Islet precursor cell (in vitro differentiated cells): ENCODE measurements around the gene CPB1.
"Not testable (repeated sequence)": the region's sequence is repeated elsewhere in the genome, so short reads cannot be mapped to it uniquely, and the experiment has no call there.

Experiments
- DNase-seq: peaks from one replicate; pipeline ENCODE4 v3.0.0-alpha.2; 2018

The CPB1 gene

DNA sequence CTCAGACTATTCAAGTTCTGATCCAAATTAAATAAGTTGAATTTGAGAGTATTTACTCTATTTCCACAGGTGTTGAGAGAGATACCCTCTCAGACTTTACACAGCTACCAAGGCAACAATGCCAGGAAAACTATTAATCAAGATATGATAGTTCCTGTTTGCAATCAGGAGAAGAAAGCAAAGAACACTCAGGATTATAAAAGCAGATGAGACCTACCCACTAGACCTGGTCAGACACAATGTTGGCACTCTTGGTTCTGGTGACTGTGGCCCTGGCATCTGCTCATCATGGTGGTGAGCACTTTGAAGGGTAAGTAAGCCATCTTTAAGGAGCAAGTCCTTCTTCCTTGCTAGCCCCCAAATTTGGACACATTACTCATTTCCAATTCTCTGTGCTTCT is at the start of gene CPB1:
Gene CPB1 (plus strand): TSS at position 227 of the 400 bp plus-strand sequence. CDS start 13 bp downstream, at position 240.
- DNase-seq: no peak

DNA sequence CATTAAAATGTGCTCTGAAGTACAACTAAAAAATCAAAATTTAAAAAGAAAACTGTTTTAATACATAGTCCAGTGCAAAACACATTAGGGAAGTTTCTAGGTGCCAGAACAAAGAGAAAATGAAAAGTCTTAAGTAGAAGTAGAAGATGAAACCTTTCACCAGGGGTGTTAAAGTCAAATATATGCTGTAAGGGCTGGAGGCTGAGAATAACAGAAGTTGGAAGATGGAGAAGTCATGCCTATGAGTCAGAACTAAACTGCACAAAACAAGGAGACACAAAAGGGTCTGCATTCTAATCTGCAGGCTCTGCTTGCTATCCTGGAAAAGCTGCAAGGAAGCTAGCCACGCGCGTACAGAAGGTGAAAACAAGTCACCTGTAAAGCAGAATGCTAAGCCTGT is 48.7 kb upstream of the CPB1 start:
- DNase-seq: no peak

DNA sequence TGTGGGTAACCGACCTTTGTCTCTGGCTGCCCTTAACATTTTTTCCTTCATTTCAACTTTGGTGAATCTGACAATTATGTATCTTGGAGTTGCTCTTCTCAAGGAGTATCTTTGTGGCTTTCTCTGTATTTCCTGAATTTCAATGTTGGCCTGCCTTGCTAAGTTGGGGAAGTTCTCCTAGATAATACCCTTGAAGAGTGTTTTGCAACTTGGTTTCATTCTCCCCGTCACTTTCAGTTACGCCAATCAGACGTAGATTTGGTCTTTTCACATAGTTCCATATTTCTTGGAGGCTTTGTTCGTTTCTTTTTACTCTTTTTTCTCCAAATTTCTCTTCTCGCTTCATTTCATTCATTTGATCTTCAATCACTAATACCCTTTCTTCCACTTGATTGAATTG is 42.6 kb upstream of the CPB1 start:
- DNase-seq: not testable (repeated sequence)

DNA sequence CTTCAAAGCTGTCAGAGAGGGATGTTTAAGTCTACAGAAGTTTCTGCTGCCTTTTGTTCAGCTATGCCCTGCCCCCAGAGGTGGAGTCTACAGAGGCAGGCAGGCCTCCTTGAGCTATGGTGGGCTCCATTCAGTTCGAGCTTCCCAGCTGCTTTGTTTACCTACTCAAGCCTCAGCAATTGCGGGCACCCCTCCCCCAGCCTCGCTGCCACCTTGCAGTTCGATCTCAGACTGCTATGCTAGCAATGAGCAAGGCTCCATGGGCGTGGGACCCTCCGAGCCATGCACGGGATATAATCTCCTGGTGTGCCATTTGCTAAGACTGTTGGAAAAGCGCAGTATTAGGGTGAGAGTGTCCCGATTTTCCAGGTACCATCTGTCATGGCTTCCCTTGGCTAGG is 41.5 kb upstream of the CPB1 start:
- DNase-seq: not testable (repeated sequence)

DNA sequence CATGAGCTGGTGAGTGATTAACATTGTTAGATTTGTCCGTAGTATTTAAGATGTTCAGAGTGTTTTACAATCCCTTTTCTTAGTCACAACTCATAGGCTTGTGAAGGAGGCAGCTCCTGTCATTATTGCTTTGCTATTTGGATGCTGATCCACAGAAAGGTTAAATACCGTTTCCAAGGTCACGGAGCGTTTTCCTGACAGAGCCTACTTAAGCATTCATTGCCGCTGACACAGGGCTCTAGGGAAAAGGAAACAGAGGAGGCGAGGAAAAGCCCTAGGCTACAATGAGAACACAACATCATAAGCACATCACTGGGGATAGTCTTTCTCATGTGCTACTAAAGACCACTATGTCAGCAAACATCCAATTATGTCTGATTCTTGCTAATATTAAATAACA is 38.5 kb upstream of the CPB1 start:
- no peak for DNase-seq

DNA sequence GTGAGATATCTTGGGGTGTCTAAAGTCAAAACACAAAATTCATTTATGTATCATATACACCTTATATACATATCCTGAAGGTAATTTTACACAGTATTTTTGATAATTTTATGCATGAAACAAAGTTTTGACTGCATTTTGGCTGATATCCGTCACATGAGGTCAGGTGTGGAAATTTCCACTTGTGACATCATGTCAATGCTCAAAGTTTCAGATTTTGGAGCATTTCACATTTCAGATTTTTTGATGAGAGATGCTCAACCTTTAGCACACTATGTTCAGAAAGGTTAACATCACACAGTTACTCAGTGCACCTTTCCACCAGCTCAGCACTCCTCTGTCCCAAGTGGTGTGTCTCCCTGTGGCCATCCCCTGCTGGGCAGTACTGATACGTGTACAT is 37.7 kb upstream of the CPB1 start:
- DNase-seq: no peak

DNA sequence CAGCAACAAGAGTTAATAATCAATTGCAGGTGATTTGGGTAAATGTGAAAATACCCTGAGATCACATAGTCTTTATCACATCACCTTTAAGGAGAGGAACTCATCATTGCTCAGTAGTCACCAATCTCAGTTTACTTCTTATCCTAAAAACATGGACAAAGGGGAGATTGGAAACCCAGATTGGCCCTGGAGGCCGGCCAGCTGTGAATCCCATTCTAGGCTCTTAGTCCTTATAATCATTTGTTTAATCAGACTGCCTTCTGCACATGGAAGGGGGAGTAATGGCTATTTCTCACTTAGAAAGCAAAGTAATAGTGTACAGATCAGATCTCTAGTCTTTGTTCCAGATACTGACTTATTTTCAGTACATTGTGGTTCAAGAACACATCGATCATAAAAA is 37.2 kb upstream of the CPB1 start:
- DNase-seq: no peak

DNA sequence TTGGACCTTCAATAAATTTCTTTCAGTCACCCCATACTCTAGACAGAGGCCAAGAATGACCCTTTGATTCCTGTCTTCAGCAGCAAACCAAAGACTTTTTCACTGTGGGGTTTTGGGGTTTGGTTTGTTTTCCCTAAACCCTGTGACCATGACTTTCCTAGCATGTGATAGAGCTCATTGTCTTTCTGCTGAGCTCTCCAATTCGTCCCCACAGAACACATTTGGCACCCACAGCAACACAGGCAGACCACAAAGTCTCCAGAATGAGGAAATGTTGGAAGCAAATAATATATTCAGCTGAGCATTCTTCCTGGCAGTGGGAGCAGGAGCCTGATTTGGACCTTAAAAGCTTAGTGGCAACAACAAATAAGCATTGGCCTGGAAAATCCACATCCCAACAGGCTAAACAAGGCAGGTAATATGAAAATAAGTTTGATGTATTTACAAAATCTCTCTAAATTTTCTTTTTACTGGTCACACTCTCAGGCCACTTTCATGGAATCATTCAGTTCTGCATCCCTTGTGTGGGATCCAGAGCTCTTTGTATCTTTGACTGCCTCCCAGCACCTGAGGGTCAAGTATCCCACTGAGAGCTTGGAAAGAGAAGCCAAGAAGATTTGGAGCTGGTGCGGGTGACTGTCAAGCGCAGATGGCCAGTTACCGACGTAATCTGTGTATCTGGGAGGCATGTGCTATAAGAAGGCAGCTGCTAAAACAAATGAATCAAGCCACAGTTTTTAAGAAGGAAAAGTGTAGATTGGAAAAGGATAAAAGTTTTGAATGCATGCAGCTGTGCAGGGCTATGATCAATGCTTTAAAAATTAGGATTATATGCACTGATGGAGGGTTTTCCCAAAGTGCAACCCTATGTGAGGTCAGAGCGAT is 36.5 kb upstream of the CPB1 start:
- no peak for DNase-seq

DNA sequence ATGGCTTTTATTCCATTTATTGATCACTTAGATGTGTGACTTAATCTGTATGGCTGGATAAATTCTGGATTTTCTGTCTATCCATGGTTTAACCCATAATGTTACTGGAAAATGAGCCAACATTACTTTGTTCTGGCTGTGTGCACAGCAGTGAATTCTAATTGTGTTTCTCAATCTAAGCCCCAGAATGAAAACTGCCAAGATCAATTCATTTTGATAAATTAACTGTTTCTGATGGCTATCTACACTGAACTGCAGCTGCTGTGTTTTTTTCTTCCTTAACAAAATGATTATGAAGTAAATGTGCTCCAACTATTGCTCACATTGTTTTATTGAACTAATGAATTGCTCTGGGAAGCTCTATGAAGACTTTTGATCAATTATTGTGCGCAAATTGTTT is 35.7 kb upstream of the CPB1 start:
- DNase-seq: no peak

DNA sequence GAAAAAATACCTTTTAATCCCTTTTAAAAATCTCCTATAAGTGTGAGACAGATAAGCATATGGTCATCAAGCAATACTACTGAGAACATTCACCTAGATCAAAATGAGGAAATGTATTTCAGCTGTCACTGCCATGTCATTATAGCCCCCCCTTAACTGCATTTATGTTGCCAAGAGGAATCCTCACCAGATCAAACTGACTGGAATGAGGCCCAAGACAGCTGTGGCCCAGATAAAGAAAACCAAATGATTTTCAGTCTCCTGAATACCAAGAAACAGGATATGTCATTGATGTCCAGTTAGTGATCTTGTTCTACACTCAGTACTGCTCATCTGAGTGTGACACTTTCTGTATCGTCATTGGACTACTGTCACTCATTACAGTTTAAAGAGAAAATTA is 35.1 kb upstream of the CPB1 start:
- DNase-seq: no peak

DNA sequence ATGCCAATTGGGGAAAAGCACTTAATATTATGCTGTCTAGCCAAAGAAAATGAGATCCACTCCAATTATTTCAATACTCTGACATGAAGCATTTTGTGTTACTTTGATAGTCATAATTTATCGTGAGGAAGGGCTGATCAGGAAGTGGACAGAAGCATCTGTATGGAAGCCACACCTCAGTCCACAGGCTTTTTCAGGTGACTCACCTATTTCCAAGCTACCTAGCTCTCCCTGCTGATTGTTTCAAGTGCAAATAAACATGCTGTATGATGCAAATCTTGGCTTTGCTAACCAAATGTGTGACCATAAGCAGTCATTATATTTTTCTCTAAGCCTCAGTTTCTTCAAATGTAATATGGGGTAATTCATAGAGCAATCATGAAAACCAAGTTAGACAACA is 30.8 kb upstream of the CPB1 start:
- no peak for DNase-seq

DNA sequence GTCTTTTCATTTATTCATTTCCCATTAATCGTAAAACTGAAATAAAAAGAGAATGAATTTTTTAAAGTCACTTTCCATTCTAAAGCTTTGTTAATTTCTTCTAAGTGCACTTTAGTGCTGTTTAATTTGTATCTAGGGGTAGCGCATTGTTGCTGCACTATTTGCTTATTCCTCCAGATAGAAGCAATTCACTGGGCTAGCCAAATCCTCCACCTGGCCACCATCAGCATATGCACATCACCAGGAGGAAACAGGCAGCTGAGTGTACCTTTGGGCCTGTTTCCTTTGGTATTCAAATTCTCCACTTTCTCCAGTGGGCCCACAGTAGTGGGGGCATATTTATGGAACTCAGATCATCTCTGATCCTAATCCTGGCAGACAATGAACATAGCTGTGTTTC is 29.8 kb upstream of the CPB1 start:
- DNase-seq: no peak

DNA sequence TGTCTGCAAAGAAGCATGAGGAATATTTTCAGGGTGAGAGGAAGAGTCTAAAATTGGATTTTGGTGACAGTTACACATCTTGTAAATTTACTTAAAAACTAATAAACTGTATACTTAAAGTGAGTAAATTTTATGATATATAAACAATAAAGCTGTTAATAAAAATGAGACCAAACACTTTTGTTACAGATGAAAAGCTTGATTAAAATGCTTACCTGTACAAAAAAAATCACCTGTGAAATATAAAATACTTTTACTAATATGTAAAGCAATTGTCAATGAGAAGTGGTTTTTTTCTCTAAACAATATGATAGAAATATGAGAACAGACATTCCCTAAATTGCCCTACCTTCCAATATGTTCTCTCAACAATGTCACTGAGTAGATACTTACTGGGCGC is 27.2 kb upstream of the CPB1 start:
- no peak for DNase-seq

DNA sequence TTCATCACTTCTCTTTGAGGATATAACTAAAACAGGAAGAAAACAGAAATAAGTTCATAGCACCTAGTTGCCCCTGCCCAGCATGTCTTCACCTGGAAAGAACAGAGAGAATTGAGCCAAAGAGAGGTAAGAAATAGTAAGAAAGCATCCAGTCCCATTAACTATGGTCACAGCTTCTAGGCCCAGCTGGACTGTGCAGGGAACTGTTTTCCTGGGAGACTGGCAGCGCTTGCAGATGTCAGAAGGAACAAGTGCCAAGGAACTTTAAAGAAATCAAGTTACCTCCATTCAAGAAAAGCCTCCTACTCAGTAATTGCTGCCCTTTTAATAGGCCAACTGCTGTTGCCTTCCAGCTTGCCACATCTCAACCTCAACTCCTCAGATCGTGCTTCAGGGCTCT is 17.8 kb upstream of the CPB1 start:
- no peak for DNase-seq

DNA sequence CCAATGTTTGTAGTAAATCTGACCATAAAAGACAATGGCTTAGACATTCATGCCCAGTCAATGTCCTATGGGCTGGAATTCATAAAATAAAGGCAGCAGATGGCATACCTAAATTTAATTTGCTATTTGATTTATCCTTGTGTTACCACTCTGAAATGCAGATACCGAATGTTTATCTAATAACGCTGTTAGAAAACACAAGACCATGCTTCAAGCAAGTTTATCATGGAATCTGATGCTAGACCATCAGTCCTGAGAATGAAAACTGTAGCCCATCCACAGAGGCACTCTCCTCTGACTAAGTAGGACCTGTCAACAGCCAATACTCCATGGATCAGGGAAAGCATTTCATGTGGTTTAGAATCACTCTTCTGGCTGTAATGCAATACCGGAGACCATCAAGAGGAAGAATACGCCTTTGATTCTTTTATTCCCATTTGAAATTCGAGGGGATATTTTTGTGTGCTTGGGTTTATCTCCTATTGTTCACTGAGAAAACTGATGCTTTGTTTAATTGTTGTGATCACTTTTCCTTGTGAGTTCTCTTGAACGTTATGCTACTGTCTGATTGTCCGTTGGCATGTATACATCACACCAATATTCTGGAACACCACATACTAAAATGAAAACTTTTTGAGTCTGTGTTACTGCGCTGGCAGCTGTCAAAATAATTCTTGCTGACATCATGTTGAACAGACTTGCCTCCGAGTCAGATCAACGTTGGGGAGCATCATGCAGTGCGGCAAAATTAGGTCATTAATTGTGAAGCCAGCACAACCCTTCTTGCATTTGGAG is 12.1 kb upstream of the CPB1 start:
- DNase-seq: no peak

DNA sequence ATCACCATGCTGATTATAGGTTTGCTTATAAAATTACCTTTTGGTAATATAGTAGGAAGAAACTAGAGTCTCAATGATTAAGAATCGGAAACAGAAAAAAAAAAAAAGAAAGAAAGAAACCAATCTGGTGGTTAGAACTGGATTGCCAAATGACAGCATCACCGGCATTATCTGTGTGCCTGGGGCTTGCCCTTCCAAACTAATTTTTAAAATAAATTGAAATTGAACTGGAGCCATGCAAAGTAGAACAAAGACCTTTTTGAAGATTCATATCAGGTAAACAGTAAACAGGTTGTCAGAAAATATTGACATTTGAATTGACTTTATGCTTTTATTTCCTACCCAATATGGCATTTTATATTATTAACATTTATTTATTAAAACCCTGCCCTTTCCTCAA is 11.2 kb upstream of the CPB1 start:
- no peak for DNase-seq

DNA sequence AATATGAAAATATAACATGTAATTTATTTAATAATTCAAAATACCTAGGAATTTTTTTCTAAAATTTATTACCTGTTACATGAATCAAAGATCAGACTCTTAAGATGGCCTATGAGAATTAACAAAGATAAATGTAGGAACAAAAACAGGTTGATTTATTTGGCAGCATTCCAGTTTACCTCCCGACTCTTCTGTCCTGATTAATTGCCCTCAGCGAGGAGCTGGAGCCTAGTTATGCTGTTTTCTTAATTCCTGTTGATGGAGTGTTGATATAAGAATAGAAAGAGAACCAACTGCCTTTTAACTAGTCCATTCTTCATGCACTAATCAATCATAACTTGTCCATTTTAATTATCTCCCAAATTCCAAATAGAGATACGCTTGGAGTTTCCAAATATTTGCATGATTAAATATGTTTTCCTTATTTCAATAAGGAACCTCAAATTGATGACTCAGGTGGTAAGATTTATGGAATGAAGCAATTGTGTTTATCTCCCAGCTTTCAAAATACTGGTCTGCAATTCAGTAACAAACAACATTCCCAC is 10.6 kb upstream of the CPB1 start:
- DNase-seq: no peak

DNA sequence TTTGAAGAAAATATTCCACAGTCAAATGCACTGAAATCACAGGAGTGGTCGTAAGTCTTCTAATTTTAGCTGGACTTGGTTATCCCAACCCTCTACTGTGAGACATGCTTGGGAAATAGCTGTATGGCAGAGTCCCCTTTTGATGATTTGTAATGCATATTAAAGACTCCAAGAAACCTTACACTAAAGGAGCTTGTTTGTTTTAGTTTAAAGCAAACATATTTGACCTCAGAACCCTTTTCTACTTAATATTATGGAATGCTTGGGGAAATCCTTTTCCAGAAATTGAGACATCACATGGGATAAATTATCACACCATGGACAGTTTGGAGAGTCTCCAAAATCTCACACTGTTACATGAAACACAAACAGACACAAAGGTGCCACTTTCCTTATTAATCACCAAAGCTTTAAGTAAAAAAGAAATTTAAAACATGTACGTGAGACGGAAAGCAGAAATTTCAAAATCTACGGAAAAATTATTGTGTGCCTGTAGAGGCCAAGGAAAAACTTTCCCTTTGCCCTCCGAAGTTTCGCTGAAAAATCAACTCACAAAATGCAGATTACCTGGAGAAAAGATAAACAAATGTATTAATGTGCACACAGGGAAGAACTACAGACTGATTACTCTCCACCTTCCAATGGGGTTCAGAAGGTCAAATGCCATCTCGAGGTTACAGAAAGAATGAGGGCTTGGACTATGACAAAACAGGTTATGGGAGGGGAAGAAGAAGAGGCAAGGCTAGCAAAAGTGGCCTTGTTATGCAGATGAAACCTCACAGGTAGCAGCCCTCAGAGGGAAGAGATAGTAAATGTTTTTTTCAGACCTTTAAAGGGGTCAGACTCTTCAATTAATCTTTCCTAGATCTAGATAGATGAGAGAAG is 7.0 kb upstream of the CPB1 start:
- DNase-seq: no peak

DNA sequence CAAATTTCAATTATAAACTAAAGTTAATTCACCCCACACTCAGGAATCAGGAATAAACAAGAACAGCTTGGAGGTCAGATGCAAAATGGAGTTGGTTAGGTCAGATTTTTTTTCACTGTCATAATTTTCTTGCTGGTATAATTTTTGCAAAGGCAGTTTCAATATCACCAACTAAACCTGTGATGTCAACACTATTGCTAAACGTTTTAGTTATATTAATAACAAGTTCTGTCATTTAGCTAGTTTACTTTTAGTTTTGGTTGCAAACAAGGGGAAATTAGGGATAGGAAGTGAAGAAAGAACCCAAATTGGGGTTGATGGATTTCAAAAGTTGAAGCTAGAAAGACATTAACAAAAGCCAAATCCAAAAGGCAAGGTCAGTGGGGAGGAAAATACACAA is 4.6 kb upstream of the CPB1 start:
- no peak for DNase-seq

DNA sequence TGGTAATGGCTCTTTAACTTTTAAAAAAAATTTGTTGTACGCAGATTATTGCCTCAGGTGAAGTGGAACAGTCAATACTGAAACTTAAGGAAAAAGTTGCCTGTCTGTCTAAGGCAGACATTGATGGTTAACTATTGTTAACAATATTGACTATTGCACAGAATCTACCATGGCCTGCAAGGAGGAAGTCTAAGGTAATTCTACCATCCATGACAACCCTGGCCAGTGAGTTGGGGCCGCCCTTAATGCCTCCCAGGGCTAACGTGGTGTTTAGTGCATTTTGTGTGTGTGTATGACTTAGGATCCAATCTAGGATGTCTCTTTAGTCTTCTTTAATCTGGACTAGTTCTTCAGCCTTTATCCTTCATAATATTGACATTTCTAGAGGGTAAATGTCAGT is 2.1 kb upstream of the CPB1 start:
- DNase-seq: no peak

DNA sequence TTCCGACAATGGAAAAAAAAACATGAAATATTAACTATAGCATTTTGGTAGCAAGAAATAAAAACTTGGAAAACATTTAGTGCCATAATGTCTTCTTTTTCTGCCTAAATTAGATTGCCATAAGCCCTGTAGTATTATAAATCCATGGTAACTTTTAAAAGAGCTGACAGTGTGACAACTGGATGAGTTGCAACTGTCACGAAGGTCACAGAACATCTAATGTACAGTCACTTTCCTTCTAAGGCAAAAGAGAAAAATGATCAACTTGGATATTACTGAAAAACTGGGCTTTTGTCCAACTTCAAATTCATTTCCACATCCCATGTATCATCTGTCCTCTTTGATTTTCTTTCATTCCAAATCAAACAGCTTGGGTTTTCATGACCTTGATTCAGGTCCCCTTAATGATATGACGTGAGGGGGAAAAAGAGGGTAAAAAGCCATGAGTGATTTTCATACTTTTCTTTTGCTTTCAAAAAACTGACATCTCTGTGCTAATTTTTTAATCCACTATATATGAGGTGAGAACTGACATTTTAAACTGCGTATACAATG is 602 bp downstream of the CPB1 start:
- DNase-seq: no peak

DNA sequence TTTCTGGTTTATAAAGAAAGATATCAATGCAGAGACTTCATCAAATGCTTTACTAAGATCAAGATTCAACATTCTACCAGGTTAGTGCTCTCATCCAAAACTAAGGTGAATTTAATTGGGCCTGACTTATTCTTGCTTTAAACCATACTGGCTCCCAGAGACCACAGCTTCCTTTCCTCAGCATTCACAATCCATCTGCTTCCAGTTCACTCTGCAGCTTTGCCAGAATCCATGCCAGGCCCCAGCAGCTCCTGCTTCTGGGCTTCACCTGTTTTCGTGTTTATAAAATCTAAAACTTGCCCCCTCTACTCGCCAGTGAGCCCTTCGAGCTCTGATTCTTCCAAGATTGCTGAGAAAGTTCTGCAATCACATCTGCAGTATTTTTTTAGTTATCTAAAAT is 2.3 kb downstream of the CPB1 start:
- DNase-seq: no peak

DNA sequence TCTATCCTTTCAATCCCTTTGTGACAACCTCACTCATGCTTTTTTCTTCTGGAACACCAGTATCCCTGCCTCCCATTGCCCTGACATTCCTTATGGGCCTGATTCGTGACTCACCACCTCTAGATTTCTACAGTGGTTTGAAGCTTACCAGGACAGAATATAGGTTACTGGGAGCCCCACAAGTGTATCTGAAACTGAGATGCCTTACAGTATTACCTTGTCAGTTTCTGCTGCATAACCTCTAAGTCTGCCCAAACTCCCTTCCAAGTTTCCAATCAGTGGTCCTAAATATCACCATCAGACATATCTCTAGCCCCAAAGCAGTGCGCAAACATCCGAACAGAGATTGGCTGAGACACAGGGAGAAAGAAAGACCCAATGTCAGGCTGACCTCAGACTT is 5.6 kb downstream of the CPB1 start:
- no peak for DNase-seq
